ENCODE data around the gene KHDC4.

DNA sequence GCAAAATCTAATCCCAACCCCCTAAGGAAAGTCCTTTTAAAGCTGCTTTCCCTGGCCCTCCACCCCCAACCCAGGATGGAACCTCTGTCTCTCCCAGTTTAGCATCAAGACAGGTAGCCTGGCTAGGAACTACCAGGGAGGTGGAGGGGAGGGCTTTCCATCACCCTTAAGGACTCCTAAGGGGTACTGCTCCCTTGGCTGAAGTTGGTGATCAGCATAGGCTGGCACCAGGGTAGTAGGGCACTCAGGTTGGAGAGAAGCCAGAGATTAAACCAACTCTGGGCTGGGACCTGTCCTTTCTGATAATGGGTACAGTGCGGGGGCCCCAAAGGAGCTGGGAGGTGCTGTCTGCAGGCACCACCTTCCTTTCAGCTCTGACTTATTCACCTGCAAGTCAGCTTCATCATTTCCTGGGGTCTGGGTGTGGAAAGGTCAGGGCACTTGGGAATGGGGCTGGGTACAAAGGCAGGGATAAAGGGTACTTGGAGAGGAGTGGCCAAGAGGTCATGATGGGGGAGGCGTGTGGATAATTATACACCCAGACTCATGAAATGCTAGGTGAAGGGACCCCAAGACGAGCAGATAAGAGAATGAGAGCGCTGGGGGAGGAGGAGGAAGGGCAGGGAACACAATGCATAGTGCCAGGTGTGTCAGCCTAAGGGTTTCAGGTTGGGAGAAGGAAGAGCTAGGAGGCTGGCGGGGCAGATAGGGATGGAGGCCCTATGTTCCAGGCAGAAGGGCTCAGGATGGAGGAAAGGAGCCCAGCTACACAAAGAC lies 42.9 kb upstream of the KHDC4 start:
- TF ChIP-seq, protein P1, sequence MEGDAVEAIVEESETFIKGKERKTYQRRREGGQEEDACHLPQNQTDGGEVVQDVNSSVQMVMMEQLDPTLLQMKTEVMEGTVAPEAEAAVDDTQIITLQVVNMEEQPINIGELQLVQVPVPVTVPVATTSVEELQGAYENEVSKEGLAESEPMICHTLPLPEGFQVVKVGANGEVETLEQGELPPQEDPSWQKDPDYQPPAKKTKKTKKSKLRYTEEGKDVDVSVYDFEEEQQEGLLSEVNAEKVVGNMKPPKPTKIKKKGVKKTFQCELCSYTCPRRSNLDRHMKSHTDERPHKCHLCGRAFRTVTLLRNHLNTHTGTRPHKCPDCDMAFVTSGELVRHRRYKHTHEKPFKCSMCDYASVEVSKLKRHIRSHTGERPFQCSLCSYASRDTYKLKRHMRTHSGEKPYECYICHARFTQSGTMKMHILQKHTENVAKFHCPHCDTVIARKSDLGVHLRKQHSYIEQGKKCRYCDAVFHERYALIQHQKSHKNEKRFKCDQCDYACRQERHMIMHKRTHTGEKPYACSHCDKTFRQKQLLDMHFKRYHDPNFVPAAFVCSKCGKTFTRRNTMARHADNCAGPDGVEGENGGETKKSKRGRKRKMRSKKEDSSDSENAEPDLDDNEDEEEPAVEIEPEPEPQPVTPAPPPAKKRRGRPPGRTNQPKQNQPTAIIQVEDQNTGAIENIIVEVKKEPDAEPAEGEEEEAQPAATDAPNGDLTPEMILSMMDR (conservative IDR thresholded peaks at IDR 0.05; ENCODE audit: low read depth, low read length) = no peak
- TF ChIP-seq EZH2 (IDR thresholded peaks at IDR 0.05; ENCODE audit: borderline replicate concordance, low read depth, low read length, poor library complexity, severe bottlenecking) = no peak
